ENCODE results near the gene RALGAPA2. TPM values are rescaled to one million over a fixed set of nuclear protein-coding genes. Genes with fewer than 3 reads are reported as not detected.

Gene RALGAPA2
- total RNA-seq, 1 experiment from 2014 or later = 9.8 TPM

- BruUV-seq (replicated peaks) = no TSS peak
- no peak for TF ChIP-seq CTCF (IDR thresholded peaks at IDR 0.05; ENCODE audit: unreplicated experiment)
- Mint-ChIP-seq H3K27me3 (ENCODE audit: insufficient read depth, unreplicated experiment) (no peaks in the 10 kb centered on the region), H3K4me1 (ENCODE audit: insufficient read depth, unreplicated experiment) (no peaks in the 10 kb centered on the region), H3K27ac (ENCODE audit: low read depth, unreplicated experiment) (no peak overlapping the region), H3K9me3 (ENCODE audit: unreplicated experiment) (no peaks in the 10 kb centered on the region), H3K36me3 (ENCODE audit: insufficient read depth, unreplicated experiment) (peaks cover 52% of the 10 kb centered on the region), H3K4me3 (ENCODE audit: unreplicated experiment) (no peak overlapping the region)
- DNase-seq (ENCODE audit: unreplicated experiment) = no peak
- intact Hi-C loops (cut with micrococcal nuclease) = no loop called here
- ChIA-PET CTCF (interaction anchor here (1.4 kb wide), 1 partner anchor 17 kb away, joined by 4 read pairs; no protein-coding TSS in a partner anchor), POLR2A (interaction anchor here (1.3 kb wide), 1 partner anchor 10 kb away, joined by 6 read pairs; no protein-coding TSS in a partner anchor)
Observed at GRCh38 chr20:20499439-20499838, 213.0 kb downstream of the RALGAPA2 start.

- no peak overlapping the region for H3K4me3 Mint-ChIP-seq (ENCODE audit: unreplicated experiment)
- H3K27me3 Mint-ChIP-seq (ENCODE audit: insufficient read depth, unreplicated experiment) = no peaks in the 10 kb centered on the region
- intact Hi-C loops (cut with micrococcal nuclease) = no loop called here
- H3K4me1 Mint-ChIP-seq (ENCODE audit: insufficient read depth, unreplicated experiment) = no peaks in the 10 kb centered on the region
- H3K27ac Mint-ChIP-seq (ENCODE audit: low read depth, unreplicated experiment) = no peak overlapping the region
- ChIA-PET CTCF (interaction anchor here (0.6 to 1.7 kb wide), 5 partner anchors 10 to 96 kb away, joined by 3 to 4 read pairs (median 4); no protein-coding TSS in a partner anchor), POLR2A (interaction anchor here (1.0 to 1.3 kb wide), 2 partner anchors 8 to 11 kb away, joined by 3 to 6 read pairs; no protein-coding TSS in a partner anchor)
- DNase-seq (ENCODE audit: unreplicated experiment) = no peak
- no peaks in the 10 kb centered on the region for H3K9me3 Mint-ChIP-seq (ENCODE audit: unreplicated experiment)
- peaks cover 40% of the 10 kb centered on the region for H3K36me3 Mint-ChIP-seq (ENCODE audit: insufficient read depth, unreplicated experiment)
- BruUV-seq (replicated peaks) = no TSS peak
- TF ChIP-seq CTCF (IDR thresholded peaks at IDR 0.05; ENCODE audit: unreplicated experiment) = no peak
Observed at GRCh38 chr20:20498076-20498861, 214.2 kb downstream of the RALGAPA2 start.

GRCh38 chr20:20497242-20497978, 215.0 kb downstream of the RALGAPA2 start:
- POLR2A ChIA-PET = interaction anchor here (0.8 to 1.2 kb wide), 2 partner anchors 11 to 78 kb away, joined by 3 read pairs; no protein-coding TSS in a partner anchor
- CTCF ChIA-PET = interaction anchor here (0.6 to 1.7 kb wide), 3 partner anchors 61 to 97 kb away, joined by 3 to 4 read pairs (median 3); no protein-coding TSS in a partner anchor
- Mint-ChIP-seq H3K4me1 (ENCODE audit: insufficient read depth, unreplicated experiment) (no peaks in the 10 kb centered on the region), H3K9me3 (ENCODE audit: unreplicated experiment) (no peaks in the 10 kb centered on the region), H3K27ac (ENCODE audit: low read depth, unreplicated experiment) (no peak overlapping the region), H3K4me3 (ENCODE audit: unreplicated experiment) (no peak overlapping the region), H3K36me3 (ENCODE audit: insufficient read depth, unreplicated experiment) (peaks cover 35% of the 10 kb centered on the region), H3K27me3 (ENCODE audit: insufficient read depth, unreplicated experiment) (no peaks in the 10 kb centered on the region)
- no TSS peak for BruUV-seq (replicated peaks)
- no peak for DNase-seq (ENCODE audit: unreplicated experiment)
- no peak for TF ChIP-seq CTCF (IDR thresholded peaks at IDR 0.05; ENCODE audit: unreplicated experiment)
- intact Hi-C loops (cut with micrococcal nuclease) = no loop called here

Measured in MCF 10A (cell line).